Stomach (tissue), 4 donors: Measurements from ENCODE around the gene EPHA6.

Source experiments
- CTCF ChIP-seq, 7 experiments: fragments of 450-650 bp in 4 of 7; fragments of 200-600 bp in 3 of 7; sonication (generic) in 3 of 7; IDR thresholded peaks; one replicate each; pipeline ENCODE4 v1.5.1; 2016 to 2019; ENCODE audit warnings: antibody characterized with exemption in 7 of 7, control low read depth in 2 of 7, mild to moderate bottlenecking in 1 of 7
- EP300 ChIP-seq: sonication (generic); formaldehyde crosslinking; IDR thresholded peaks from one replicate; pipeline ENCODE4 v1.6.1; 2017; ENCODE audit warnings: antibody characterized with exemption
- POLR2A ChIP-seq, 4 donors: fragments of 450-650 bp; IDR thresholded peaks; one replicate each; pipeline ENCODE4 v1.6.1; 2016; ENCODE audit warnings: antibody characterized with exemption in 4 of 4, control low read depth in 2 of 4, mild to moderate bottlenecking in 1 of 4, moderate library complexity in 1 of 4

GRCh38 chr3:97689111-97689510 lies 874.7 kb downstream of the EPHA6 start:
- TF ChIP-seq CTCF (IDR thresholded peaks at IDR 0.05) (no peak), POLR2A (IDR thresholded peaks at IDR 0.05) (no peak), EP300 (no peak)
